ENCODE measurements around the gene SAMHD1. TPM values are rescaled to one million over a fixed set of nuclear protein-coding genes. Genes with fewer than 3 reads are reported as not detected.
A peak's percentile ranks its signal among the peaks of the same experiment; 100 is the strongest.

The SAMHD1 gene
- total and polyA plus RNA-seq, 2 of the 13 experiments (the other 11 are each of a cell fraction or from before 2014, with no cell fraction given) = 16.9 to 43.5 TPM

DNA sequence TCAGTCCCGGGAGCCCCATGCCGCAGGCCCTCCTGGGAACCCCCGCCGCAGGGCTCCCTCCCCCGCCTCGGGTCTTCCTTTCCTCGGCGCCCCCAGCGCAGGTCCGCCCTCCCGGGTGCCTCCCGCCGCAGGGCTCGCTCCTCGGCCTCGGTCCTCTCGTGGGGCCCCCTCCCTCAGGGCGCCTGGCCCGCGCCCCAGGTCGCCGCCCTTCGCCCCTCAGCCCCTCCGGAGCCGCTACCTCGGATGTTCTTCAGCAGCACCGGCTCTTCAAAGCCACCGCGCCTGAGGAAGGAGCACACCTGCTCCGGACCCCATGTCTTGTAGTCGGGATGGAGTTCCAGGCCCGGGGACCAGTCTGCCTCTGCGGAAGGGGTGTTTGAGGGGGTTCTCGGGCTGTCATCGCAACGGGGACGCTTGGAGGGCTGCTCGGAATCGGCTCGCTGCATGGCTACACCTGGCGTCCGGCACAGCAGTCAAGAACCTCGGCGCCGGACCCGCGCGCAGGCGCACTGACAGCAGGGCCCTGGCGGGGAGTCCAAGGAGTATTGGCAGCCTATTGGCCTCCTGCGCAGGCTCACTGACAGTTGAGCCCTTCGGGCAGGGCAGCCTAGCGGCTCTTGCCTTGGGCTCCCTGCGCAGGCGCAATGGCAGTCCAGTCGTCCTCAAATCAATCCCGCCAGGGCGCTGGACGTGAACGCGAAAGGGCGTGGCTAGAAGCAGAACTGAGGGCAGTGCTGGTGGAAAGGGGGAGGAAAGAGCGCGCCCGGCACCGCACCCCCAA, at the start of gene SAMHD1 (continued):
- TF ChIP-seq CHD4 (IDR thresholded peaks at IDR 0.05; ENCODE audit: borderline replicate concordance, low read length) (no peak), JUN (CRISPR knock-in tag; IDR thresholded peaks at IDR 0.05) (peak; percentile 50; the same call in 1 of the 2 replicates), SNRNP70 (IDR thresholded peaks at IDR 0.05; ENCODE audit: low read depth, low read length) (no peak), NRL (CRISPR knock-in tag; IDR thresholded peaks at IDR 0.05; ENCODE audit: borderline replicate concordance) (peak; percentile 90; the same call in 1 of the 2 replicates), POLR2AphosphoS5 (IDR thresholded peaks at IDR 0.05; ENCODE audit: low read depth, low read length) (peak; percentile 88), MYPOP (CRISPR knock-in tag; IDR thresholded peaks at IDR 0.05) (peak; percentile 63; the same call in 1 of the 2 replicates), KLF13 (CRISPR knock-in tag; IDR thresholded peaks at IDR 0.05) (peak; percentile 89), ZNF850 (CRISPR knock-in tag; conservative IDR thresholded peaks at IDR 0.05) (no peak), JDP2 (CRISPR knock-in tag; IDR thresholded peaks at IDR 0.05; ENCODE audit: borderline replicate concordance) (no peak), ZNF549 (CRISPR knock-in tag; IDR thresholded peaks at IDR 0.05) (no peak), CBX1 (IDR thresholded peaks at IDR 0.05; ENCODE audit: low read depth) (no peak), ZNF558 (CRISPR knock-in tag; IDR thresholded peaks at IDR 0.05; ENCODE audit: borderline replicate concordance) (no peak; the same call in 1 of the 2 replicates), ZNF143 (CRISPR knock-in tag; IDR thresholded peaks at IDR 0.05) (peak; percentile 21; the same call in 1 of the 2 replicates), KMT2B (CRISPR knock-in tag; IDR thresholded peaks at IDR 0.05) (peak; percentile 89), ZFP36L1 (CRISPR knock-in tag; IDR thresholded peaks at IDR 0.05) (peak; percentile 64; the same call in 1 of the 2 replicates), ZBTB8A (CRISPR knock-in tag; IDR thresholded peaks at IDR 0.05; ENCODE audit: borderline replicate concordance, low read depth) (peak; percentile 92; the same call in 1 of the 2 replicates), ZSCAN29 (CRISPR knock-in tag; conservative IDR thresholded peaks at IDR 0.05) (peak; percentile 95), NR2C2 (CRISPR knock-in tag; IDR thresholded peaks at IDR 0.05; ENCODE audit: borderline replicate concordance) (peak; percentile 70; the same call in 1 of the 2 replicates), ZNF775 (CRISPR knock-in tag; IDR thresholded peaks at IDR 0.05; ENCODE audit: borderline replicate concordance) (no peak; the same call in 1 of the 2 replicates), CCDC6 (CRISPR knock-in tag; IDR thresholded peaks at IDR 0.05) (peak; percentile 80; the same call in 1 of the 2 replicates), ZNF557 (CRISPR knock-in tag; IDR thresholded peaks at IDR 0.05) (no peak), KDM1A (CRISPR knock-in tag; IDR thresholded peaks at IDR 0.05) (no peak), SRSF4 (IDR thresholded peaks at IDR 0.05; ENCODE audit: low read depth, low read length, poor library complexity, severe bottlenecking) (no peak), ZNF510 (CRISPR knock-in tag; IDR thresholded peaks at IDR 0.05; ENCODE audit: low read depth) (peak; percentile 98), ZNF841 (CRISPR knock-in tag; IDR thresholded peaks at IDR 0.05; ENCODE audit: borderline replicate concordance) (no peak)
- TF ChIP-seq, protein P1, sequence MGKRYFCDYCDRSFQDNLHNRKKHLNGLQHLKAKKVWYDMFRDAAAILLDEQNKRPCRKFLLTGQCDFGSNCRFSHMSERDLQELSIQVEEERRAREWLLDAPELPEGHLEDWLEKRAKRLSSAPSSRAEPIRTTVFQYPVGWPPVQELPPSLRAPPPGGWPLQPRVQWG (CRISPR knock-in tag; IDR thresholded peaks at IDR 0.05; ENCODE audit: borderline replicate concordance, low read depth) = no peak
- TF ChIP-seq, protein P2, sequence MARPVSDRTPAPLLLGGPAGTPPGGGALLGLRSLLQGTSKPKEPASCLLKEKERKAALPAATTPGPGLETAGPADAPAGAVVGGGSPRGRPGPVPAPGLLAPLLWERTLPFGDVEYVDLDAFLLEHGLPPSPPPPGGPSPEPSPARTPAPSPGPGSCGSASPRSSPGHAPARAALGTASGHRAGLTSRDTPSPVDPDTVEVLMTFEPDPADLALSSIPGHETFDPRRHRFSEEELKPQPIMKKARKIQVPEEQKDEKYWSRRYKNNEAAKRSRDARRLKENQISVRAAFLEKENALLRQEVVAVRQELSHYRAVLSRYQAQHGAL (CRISPR knock-in tag; IDR thresholded peaks at IDR 0.05; ENCODE audit: not compliant biosample characterization) = no peak
- TF ChIP-seq, protein P3, sequence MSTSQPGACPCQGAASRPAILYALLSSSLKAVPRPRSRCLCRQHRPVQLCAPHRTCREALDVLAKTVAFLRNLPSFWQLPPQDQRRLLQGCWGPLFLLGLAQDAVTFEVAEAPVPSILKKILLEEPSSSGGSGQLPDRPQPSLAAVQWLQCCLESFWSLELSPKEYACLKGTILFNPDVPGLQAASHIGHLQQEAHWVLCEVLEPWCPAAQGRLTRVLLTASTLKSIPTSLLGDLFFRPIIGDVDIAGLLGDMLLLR (CRISPR knock-in tag; IDR thresholded peaks at IDR 0.05) = no peak; the same call in 1 of the 2 replicates
